Fibroblast of lung (primary cell): Measurements from ENCODE around the gene SYMPK. TPM values are rescaled to one million over a fixed set of nuclear protein-coding genes. Genes with fewer than 3 reads are reported as not detected.
"Not testable (repeated sequence)": the region's sequence is repeated elsewhere in the genome, so short reads cannot be mapped to it uniquely, and the experiment has no call there.

Experiments used
- DNase-seq, 2 donors: peaks; one replicate each; pipeline versions ENCODE4 v3.0.0 to v3.0.0-alpha.2; 2010; ENCODE audit warnings: low read depth in 2 of 2
- H2AFZ ChIP-seq: 2 replicates; pipeline ENCODE4 v1.5.1; 2012; ENCODE audit warnings: low read length, control low read depth, inconsistent platforms
- H3K27ac ChIP-seq: 2 replicates; pipeline ENCODE4 v1.5.1; 2011; ENCODE audit warnings: low read length, control low read depth; ENCODE audit not compliant: insufficient read depth
- H3K27me3 ChIP-seq: 2 replicates; pipeline ENCODE4 v1.5.1; 2011; ENCODE audit warnings: mild to moderate bottlenecking, low read length; ENCODE audit not compliant: control insufficient read depth, insufficient read depth
- H3K36me3 ChIP-seq: 2 replicates; pipeline ENCODE4 v1.5.1; 2011; ENCODE audit warnings: low read length; ENCODE audit not compliant: control insufficient read depth, insufficient read depth
- H3K4me1 ChIP-seq: 2 replicates; pipeline ENCODE4 v1.5.1; 2011; ENCODE audit warnings: low read length; ENCODE audit not compliant: control insufficient read depth, insufficient read depth; ENCODE audit errors: extremely low read depth
- H3K4me2 ChIP-seq: 2 replicates; pipeline ENCODE4 v1.5.1; 2011; ENCODE audit warnings: low read length, control low read depth; ENCODE audit not compliant: insufficient read depth; ENCODE audit errors: extremely low read depth
- H3K4me3 ChIP-seq, 4 experiments: fragments of 200-600 bp in 1 of 4; sonication (generic) in 1 of 4; replicated peaks in 1 of 4; 2 replicates each; pipeline ENCODE4 v1.5.1; 2011 to 2016; ENCODE audit warnings: low read length in 4 of 4, low read depth in 3 of 4, mild to moderate bottlenecking in 3 of 4, control low read depth in 2 of 4, inconsistent platforms in 1 of 4, mixed read lengths in 1 of 4; ENCODE audit not compliant: insufficient read depth in 1 of 4; ENCODE audit errors: control extremely low read depth in 1 of 4
- H3K79me2 ChIP-seq: 2 replicates; pipeline ENCODE4 v1.5.1; 2012; ENCODE audit warnings: mild to moderate bottlenecking, low read length, inconsistent platforms; ENCODE audit not compliant: control insufficient read depth, insufficient read depth
- H3K9ac ChIP-seq: 2 replicates; pipeline ENCODE4 v1.5.1; 2011; ENCODE audit warnings: mild to moderate bottlenecking, low read length, control low read depth; ENCODE audit not compliant: insufficient read depth
- H3K9me3 ChIP-seq: 2 replicates; pipeline ENCODE4 v1.5.1; 2012; ENCODE audit warnings: low read depth, low read length; ENCODE audit not compliant: control insufficient read depth, insufficient read depth
- H4K20me1 ChIP-seq: 2 replicates; pipeline ENCODE4 v1.5.1; 2011; ENCODE audit warnings: low read length; ENCODE audit not compliant: control insufficient read depth, insufficient read depth; ENCODE audit errors: extremely low read depth
- EZH2 ChIP-seq: IDR thresholded peaks from 2 replicates; pipeline ENCODE4 v1.5.1; 2012; ENCODE audit warnings: low read length, control low read depth, mild to moderate bottlenecking; ENCODE audit errors: missing control alignments
- polyA plus RNA-seq, 2 donors: library from polyadenylated mRNA; depleted of rRNA in 1 of 2; stranded (reverse) in 1 of 2; unstranded in 1 of 2; fragments of >200 nt; gene quantifications; 2 replicates each; pipeline ENCODE4 v1.2.1, GENCODE V29; 2011 to 2012; ENCODE audit warnings: missing spikeins in 1 of 2
- total RNA-seq: library from RNA; depleted of rRNA; stranded (reverse); fragments of >200 nt; gene quantifications from 2 replicates; pipeline ENCODE4 v1.2.1, GENCODE V29; 2014
- TF ChIP-seq, protein P1 (sequence below), 2 donors: IDR thresholded peaks in 1 of 2; conservative IDR thresholded peaks in 1 of 2; 1 replicate in 1 of 2; 2 replicates in 1 of 2; pipeline ENCODE4 v1.5.1; 2011 to 2012; ENCODE audit warnings: low read length in 2 of 2, control low read depth in 1 of 2, inconsistent platforms in 1 of 2, low read depth in 1 of 2, mild to moderate bottlenecking in 1 of 2

SYMPK gene
- total and polyA plus RNA-seq, 2 donors (not counting 1 experiment from before 2014, with no cell fraction given): 32.2 to 48.2 TPM

DNA sequence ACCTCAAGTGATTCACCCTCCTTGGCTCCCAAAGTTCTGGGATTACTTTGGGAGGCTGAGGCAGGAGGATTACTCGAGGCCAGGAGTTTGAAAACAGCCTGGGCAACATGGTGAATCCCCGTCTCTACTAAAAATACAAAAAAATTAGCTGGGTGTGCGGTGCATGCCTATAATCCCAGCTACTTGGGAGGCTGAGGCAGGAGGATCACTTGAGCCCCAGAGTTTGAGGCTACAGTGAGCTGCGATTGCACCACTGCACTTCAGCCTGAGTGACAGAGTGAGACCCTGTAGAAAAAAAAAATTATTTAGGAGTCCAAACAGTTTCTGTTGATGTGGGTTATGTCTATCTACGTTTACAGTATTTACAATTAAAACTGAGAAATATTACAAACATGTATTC is 7.9 kb upstream of the SYMPK start:
- Histone ChIP-seq H3K9me3 (no peaks in the 10 kb centered on the region), H3K79me2 (no peaks in the 10 kb centered on the region), H3K27ac (no peak overlapping the region), H4K20me1 (no peaks in the 10 kb centered on the region), H3K4me2 (no peak overlapping the region), H2AFZ (no peak overlapping the region), H3K36me3 (no peaks in the 10 kb centered on the region), H3K4me3 (no peak overlapping the region), H3K4me1 (no peaks in the 10 kb centered on the region), H3K27me3 (peaks cover 22% of the 10 kb centered on the region), H3K9ac (no peak overlapping the region)
- TF ChIP-seq, protein P1, sequence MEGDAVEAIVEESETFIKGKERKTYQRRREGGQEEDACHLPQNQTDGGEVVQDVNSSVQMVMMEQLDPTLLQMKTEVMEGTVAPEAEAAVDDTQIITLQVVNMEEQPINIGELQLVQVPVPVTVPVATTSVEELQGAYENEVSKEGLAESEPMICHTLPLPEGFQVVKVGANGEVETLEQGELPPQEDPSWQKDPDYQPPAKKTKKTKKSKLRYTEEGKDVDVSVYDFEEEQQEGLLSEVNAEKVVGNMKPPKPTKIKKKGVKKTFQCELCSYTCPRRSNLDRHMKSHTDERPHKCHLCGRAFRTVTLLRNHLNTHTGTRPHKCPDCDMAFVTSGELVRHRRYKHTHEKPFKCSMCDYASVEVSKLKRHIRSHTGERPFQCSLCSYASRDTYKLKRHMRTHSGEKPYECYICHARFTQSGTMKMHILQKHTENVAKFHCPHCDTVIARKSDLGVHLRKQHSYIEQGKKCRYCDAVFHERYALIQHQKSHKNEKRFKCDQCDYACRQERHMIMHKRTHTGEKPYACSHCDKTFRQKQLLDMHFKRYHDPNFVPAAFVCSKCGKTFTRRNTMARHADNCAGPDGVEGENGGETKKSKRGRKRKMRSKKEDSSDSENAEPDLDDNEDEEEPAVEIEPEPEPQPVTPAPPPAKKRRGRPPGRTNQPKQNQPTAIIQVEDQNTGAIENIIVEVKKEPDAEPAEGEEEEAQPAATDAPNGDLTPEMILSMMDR (conservative IDR thresholded peaks at IDR 0.05 in 1 of 2, IDR thresholded peaks at IDR 0.05 in 1 of 2; ENCODE audit: low read depth in 1 of 2, low read length in 2 of 2): no peak
- TF ChIP-seq EZH2: no peak
- no peak for DNase-seq

DNA sequence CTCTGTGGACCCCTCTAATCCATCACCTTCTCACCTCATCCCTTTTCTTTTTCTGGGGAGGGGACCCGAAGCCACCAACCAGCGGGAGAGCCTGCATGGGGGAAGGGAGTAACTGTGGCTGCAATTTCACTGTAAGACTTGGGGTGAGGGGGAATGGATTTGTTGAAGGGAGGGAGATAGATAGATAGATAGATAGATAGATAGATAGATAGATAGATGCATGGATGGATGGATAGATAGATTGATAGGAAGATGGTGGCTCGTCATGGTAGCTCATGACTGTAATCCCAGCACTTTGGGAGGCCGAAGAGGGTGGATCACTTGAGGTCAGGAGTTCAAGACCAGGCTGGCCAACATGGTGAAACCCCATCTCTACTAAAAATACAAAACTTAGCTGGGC is 4.3 kb upstream of the SYMPK start:
- H3K27ac ChIP-seq, H3K4me1 ChIP-seq, H4K20me1 ChIP-seq, H2AFZ ChIP-seq, DNase-seq, H3K9me3 ChIP-seq, H3K4me2 ChIP-seq, H3K4me3 ChIP-seq, H3K9ac ChIP-seq, H3K36me3 ChIP-seq, H3K79me2 ChIP-seq: not testable (repeated sequence)
- peaks cover 35% of the 10 kb centered on the region for H3K27me3 ChIP-seq

DNA sequence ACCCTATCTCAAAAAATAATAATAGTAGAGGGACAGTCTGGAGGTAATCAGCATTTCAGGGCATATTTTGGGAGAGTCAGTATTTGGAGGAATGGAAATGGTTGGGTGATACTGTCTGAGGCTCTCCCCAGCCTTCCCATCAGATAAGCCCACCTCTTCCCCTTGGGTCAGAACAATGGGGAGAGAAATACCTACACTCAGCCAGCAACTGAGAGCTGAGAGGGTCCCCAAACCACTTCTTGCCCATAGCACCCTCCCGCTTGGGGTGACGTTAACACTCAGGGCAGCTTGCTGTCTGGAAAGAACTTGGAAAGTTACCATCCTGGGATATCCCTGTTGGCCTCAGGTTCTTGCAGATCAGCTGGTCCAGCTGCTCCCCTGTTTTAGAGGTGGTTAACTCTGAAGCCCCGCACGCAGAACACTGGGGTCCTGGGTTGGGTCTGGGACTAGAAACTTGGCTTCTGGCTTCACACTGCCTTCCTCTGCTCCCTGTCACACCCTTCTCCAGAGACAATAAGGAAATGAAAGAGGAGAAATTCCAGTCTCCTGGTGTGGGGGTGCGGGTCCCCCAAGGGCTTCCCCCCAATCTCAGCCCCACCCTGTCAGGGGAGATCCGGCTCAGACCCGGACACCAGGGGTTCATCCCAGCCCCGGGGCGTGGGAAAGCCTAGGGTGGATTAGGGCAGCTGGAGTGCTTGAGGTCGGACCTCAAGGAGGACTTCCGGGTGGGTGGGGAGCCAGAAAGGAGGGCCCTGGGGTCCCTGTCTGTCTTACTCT is 3.6 kb upstream of the SYMPK start:
- DNase-seq: no peak
- Histone ChIP-seq H3K4me1 (no peaks in the 10 kb centered on the region), H2AFZ (no peak overlapping the region), H4K20me1 (no peaks in the 10 kb centered on the region), H3K36me3 (no peaks in the 10 kb centered on the region), H3K79me2 (peaks cover 11% of the 10 kb centered on the region), H3K4me3 (no peak overlapping the region), H3K9ac (no peak overlapping the region), H3K4me2 (no peak overlapping the region), H3K9me3 (no peaks in the 10 kb centered on the region), H3K27me3 (peaks cover 35% of the 10 kb centered on the region), H3K27ac (no peak overlapping the region)
- no peak for TF ChIP-seq EZH2
- TF ChIP-seq, protein P1 (conservative IDR thresholded peaks at IDR 0.05 in 1 of 2, IDR thresholded peaks at IDR 0.05 in 1 of 2; ENCODE audit: low read depth in 1 of 2, low read length in 2 of 2): no peak
